Memory B cell (primary cell): Measurements from ENCODE around the gene LPP.

ENCODE experiments used
- ATAC-seq: fragments of 150-1000 bp; cut with Tn5 transposase; 2 replicates; pipeline ENCODE4 v1.10.0; 2021; ENCODE audit warnings: low read depth, mild to moderate bottlenecking, moderate library complexity
- DNase-seq, 2 donors: peaks; one replicate each; pipeline ENCODE4 v3.0.0; 2022; ENCODE audit warnings: low spot score in 2 of 2
- H3K27ac Mint-ChIP-seq: one replicate; pipeline ENCODE4 v1.8.0; 2022; ENCODE audit warnings: mild to moderate bottlenecking, moderate library complexity, mixed read lengths
- H3K27me3 Mint-ChIP-seq: one replicate; pipeline ENCODE4 v1.8.0; 2022; ENCODE audit warnings: mixed read lengths
- H3K36me3 Mint-ChIP-seq: one replicate; pipeline ENCODE4 v1.8.0; 2022; ENCODE audit warnings: mild to moderate bottlenecking, mixed read lengths
- H3K4me1 Mint-ChIP-seq: one replicate; pipeline ENCODE4 v1.8.0; 2022; ENCODE audit warnings: mixed read lengths
- H3K4me3 Mint-ChIP-seq: one replicate; pipeline ENCODE4 v1.8.0; 2022; ENCODE audit warnings: mild to moderate bottlenecking, moderate library complexity, mixed read lengths
- H3K9me3 Mint-ChIP-seq: one replicate; pipeline ENCODE4 v1.8.0; 2022; ENCODE audit warnings: mixed read lengths

Gene LPP

DNA sequence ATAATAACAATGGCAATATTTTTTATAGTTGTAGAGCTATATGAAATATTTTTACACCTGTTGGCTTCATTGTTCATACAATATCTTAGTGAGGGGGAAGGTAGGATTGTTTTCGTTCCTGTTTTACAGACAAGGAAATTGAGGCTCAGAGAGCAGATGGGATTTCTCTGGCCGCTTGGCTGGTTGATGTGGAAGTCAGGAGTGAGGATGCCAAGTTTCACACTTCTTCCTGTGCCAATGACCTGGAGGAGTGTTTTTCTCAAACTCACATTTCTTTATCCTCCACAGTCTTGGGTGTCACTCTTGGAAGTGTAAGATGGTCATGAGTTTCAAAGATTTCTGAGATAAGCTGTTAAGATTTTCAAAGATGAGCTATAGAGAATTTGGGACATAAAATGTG, 50.6 kb downstream of the LPP start:
- ATAC-seq (no peak), DNase-seq (no peak)
- Mint-ChIP-seq H3K4me3 (no peak overlapping the region), H3K36me3 (peaks cover 12% of the 10 kb centered on the region), H3K27ac (no peak overlapping the region), H3K9me3 (no peaks in the 10 kb centered on the region), H3K4me1 (peaks cover 14% of the 10 kb centered on the region), H3K27me3 (no peaks in the 10 kb centered on the region)

DNA sequence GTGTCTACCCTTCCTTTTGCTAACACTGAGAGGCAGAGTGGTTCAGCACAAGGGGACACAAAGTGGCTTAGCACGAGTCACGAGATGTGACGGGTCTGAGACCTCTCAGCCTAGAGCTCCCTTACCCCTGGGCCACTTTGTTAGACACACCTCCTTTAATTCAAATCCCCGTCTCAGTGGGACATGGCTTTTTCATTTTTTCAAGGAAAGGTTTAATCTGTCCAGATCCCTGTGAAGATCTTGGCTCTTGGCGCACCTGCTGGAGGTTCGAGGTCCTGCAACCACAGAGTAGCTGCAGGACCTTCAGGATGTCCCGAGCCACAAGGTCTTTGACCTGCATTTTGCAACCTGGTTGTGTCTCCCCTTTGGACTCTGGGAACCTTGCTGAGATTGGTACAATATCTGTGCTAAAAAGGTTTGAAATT, 52.0 kb downstream of the LPP start:
- no peaks in the 10 kb centered on the region for H3K9me3 Mint-ChIP-seq

DNA sequence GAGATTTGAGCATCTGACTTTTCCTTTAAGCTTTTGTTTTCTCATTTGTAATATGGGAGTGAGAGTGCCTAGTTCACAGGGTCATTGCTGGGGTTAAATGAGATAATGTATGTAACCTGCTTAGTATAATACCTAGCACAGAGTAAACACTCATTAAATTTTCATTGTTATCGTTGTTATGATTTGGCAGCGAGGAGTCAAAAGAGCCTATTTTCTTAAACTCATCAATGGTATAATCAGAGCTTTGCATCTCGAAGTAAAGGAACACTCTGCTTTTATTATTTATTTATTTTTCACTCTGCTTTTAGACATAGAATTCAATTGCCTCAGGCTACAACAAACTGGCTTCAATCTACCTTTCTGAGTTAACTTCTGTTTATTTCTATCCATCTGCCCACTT, 52.8 kb downstream of the LPP start:
- Mint-ChIP-seq H3K4me1 (peaks cover 16% of the 10 kb centered on the region), H3K9me3 (no peaks in the 10 kb centered on the region), H3K27me3 (no peaks in the 10 kb centered on the region), H3K36me3 (peaks cover 12% of the 10 kb centered on the region), H3K4me3 (no peak overlapping the region), H3K27ac (no peak overlapping the region)
- ATAC-seq, result no peak
- no peak for DNase-seq

More for the DNA sequence above, 52.0 kb downstream of the LPP start:
- Mint-ChIP-seq H3K4me3 (no peak overlapping the region), H3K36me3 (peaks cover 12% of the 10 kb centered on the region), H3K27me3 (no peaks in the 10 kb centered on the region), H3K4me1 (peaks cover 14% of the 10 kb centered on the region), H3K27ac (no peak overlapping the region)
- no peak for ATAC-seq
- no peak for DNase-seq

DNA sequence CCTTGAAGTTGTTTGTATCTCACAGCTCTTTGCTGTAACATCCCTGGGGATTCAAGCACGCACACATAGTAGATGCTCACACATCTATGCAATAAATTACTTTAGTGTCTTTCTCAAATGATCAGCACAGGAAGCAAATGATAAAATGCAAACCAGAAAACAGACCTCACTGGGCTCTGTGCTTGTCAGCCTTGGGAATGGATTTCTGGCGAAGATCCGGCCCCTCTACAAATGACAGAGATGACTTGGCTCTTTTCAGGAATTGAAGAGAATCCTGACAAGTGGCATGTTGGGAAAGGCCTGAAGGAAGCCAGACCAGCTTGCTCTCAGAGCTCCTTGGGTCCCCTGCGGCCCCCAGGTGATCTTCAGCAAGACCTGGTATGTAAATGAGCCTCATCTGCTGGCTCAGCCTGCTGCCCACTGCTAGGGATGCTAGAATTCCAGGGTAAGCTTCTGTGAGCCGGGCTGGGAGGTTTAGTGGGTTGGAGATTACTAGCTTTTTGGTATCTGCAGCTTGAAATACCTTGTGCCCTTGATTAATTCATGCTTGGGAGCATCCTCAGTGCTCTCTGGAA, 54.1 kb downstream of the LPP start:
- Mint-ChIP-seq H3K9me3 (no peaks in the 10 kb centered on the region), H3K27ac (no peak overlapping the region), H3K4me1 (peaks cover 14% of the 10 kb centered on the region), H3K27me3 (no peaks in the 10 kb centered on the region), H3K36me3 (peaks cover 12% of the 10 kb centered on the region), H3K4me3 (no peak overlapping the region)
- no peak for DNase-seq
- no peak for ATAC-seq

DNA sequence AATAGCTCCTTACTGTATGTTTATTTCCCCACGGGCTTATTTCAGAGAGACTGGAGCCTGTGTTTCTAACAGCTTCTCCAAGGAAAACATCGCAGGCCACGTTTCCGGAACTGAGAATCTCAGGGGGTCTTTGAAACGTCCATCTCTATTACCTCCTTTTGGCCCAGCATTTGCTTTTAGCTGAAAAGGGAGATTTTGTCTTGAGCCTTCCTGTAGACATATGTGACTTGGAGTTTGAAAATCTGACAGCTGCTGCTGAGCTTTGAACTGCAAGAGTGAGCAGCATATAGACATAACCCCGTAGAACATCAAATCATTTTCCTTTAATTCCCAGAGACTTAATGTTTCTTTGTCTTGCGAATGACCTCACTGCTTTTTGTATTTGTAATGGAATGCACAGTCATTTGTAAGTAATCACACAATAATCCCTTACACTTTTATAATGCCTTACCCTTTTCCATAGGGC, 54.6 kb downstream of the LPP start:
- Mint-ChIP-seq H3K4me1 (peaks cover 16% of the 10 kb centered on the region), H3K27ac (no peak overlapping the region), H3K27me3 (no peaks in the 10 kb centered on the region), H3K36me3 (peaks cover 12% of the 10 kb centered on the region), H3K4me3 (no peak overlapping the region), H3K9me3 (no peaks in the 10 kb centered on the region)
- DNase-seq (no peak), ATAC-seq (no peak)

DNA sequence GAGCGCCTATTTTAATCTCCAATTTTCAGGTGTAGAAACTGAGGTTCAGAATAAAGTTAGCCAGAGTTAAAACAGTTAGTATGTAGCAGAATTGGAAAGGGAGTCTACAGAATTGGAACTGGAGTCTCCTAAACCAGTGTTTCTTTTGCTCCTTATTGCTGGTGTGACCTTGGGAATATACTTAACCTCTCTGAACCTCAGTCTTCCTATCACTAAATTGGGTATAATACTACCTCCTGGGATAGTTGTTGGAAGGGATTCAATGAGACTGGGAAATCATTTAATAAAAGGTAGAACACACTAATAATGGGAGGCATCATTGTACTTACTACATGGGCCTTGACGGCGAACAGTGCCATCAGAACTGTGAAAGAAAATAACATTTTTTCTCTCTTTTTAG, 55.1 kb downstream of the LPP start:
- Mint-ChIP-seq H3K27ac (no peak overlapping the region), H3K4me1 (peaks cover 21% of the 10 kb centered on the region), H3K4me3 (no peak overlapping the region), H3K36me3 (peaks cover 12% of the 10 kb centered on the region), H3K9me3 (no peaks in the 10 kb centered on the region), H3K27me3 (no peaks in the 10 kb centered on the region)
- ATAC-seq (no peak), DNase-seq (no peak)

DNA sequence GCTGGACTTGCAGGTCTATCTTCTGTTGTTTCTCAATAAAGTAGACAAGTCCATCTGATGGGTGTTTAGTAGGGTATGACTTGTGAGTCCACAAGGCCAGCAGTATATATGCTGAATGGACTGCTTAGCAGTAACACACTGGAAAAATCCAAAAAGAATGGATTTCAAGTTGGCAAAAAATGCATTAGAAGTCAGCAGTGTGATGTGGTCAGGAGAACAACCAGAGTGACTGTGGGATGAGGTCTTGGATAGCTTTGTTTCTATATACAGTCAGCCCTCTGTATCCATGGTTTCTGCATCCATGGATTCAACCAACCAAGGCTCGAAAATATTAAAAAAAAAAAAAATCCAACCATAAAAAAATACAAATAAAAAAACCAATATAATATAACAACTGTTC, 55.8 kb downstream of the LPP start:
- Mint-ChIP-seq H3K36me3 (peaks cover 10% of the 10 kb centered on the region), H3K27ac (no peak overlapping the region), H3K4me3 (no peak overlapping the region), H3K27me3 (no peaks in the 10 kb centered on the region), H3K4me1 (peaks cover 26% of the 10 kb centered on the region), H3K9me3 (no peaks in the 10 kb centered on the region)
- DNase-seq (no peak), ATAC-seq (no peak)

DNA sequence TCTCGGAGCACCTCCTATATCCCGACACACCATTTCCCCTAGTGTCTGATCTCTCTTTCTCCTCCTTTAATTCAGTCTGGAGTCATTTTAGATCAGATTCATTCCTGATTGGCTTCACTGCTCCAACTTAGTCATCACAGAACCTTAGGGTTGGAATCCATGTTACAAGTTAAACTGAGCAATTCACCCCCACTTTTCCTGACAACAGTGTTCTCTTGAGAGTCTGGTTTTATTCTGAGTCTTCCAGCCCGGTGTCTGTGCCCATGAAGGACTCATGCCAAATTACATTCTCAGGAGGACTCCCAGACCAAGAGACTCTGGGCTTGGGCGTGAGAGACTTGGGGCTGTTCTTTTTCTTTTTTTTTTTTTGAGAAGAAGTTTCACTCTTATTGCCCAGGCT, 57.5 kb downstream of the LPP start:
- H3K27ac Mint-ChIP-seq, result peak overlapping the region; percentile 45
- ATAC-seq, result no peak
- DNase-seq, result no peak
- H3K4me3 Mint-ChIP-seq, result no peak overlapping the region
- no peaks in the 10 kb centered on the region for H3K27me3 Mint-ChIP-seq
- H3K9me3 Mint-ChIP-seq, result no peaks in the 10 kb centered on the region
- H3K36me3 Mint-ChIP-seq, result peaks cover 8% of the 10 kb centered on the region
- H3K4me1 Mint-ChIP-seq, result peaks cover 24% of the 10 kb centered on the region

DNA sequence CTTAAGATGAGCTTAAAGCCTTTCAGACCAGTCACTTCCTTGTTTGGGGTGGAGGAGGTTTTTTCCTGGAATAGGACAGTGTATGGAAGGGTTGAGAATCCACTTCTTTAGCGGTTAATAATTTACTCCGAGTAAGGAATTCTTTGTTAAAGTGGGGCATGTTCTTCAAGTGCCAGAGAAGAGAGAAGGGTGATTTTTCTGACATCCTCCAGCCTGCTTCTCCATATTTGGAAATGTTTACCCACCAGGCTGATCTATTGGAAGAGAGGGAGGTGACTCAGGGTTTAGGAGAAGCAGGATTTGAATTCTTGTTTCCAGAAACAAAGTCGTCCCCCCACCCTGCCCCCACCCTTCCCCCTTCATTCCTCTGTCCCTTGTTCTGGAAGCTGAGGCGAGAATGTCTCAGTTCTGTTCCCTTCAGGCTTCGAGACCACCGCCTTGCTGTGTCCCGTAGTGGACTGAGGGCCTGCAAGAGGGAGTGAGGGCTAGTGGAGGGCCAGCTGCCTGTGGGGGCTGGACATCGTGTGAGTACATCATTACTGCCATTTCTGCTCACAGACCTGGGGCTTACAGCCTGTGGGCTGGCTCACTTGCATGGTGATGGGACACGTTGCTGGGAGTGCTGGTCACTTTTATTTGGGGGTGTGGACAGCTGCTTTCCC, 58.5 kb downstream of the LPP start:
- Mint-ChIP-seq H3K36me3 (peaks cover 8% of the 10 kb centered on the region), H3K4me3 (no peak overlapping the region), H3K9me3 (no peaks in the 10 kb centered on the region), H3K4me1 (peaks cover 29% of the 10 kb centered on the region), H3K27ac (peak overlapping the region; percentile 37), H3K27me3 (no peaks in the 10 kb centered on the region)
- ATAC-seq (no peak), DNase-seq (no peak)

DNA sequence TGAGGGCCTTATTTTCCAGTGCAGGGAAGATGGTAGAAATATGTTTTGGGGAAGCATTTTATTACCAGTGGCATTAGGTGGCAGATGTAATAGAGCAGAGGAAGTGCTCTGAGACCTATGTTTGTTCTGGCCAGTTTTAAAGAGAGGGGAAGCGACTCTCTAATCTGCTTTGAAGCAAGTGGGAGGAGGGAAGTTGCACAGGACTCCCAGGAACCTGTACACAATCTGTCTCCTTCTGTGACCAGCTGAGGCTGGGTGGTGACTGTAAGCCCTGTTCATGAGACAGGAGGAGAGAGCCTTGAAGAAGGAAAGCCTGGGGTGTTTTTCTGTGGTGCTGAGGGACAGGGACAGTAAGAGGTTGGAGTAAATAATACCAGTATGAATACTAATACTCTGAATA, 60.5 kb downstream of the LPP start:
- H3K27ac Mint-ChIP-seq, result peak overlapping the region; percentile 93

DNA sequence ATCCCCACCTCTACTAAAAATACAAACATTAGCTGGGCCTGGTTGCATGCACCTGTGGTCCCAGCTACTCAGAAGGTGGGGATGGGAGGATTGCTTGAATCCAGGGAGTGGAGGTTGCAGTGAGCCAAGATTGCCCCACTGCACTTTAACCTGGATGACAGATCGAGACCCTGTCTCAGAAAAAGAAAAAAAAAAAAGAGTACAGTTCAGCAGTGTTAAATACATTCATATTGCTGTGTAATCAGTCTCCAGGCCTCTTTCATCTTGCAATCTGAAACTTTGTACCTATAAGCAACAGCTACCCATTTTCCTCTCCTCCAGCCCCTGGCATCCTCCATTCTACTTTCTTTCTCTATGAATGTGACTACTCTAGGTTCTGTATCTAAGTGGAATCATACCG, 61.2 kb downstream of the LPP start:
- Mint-ChIP-seq H3K36me3 (peaks cover 6% of the 10 kb centered on the region), H3K9me3 (no peaks in the 10 kb centered on the region), H3K27me3 (no peaks in the 10 kb centered on the region), H3K27ac (no peak overlapping the region), H3K4me1 (peaks cover 30% of the 10 kb centered on the region), H3K4me3 (no peak overlapping the region)
- no peak for ATAC-seq
- no peak for DNase-seq

More for the DNA sequence above, 60.5 kb downstream of the LPP start:
- H3K9me3 Mint-ChIP-seq, result no peaks in the 10 kb centered on the region
- H3K36me3 Mint-ChIP-seq, result no peaks in the 10 kb centered on the region
- peak overlapping the region; percentile 67 for H3K4me3 Mint-ChIP-seq
- ATAC-seq (peak; percentile 58), DNase-seq (no peak)
- H3K4me1 Mint-ChIP-seq, result peaks cover 27% of the 10 kb centered on the region
- no peaks in the 10 kb centered on the region for H3K27me3 Mint-ChIP-seq

DNA sequence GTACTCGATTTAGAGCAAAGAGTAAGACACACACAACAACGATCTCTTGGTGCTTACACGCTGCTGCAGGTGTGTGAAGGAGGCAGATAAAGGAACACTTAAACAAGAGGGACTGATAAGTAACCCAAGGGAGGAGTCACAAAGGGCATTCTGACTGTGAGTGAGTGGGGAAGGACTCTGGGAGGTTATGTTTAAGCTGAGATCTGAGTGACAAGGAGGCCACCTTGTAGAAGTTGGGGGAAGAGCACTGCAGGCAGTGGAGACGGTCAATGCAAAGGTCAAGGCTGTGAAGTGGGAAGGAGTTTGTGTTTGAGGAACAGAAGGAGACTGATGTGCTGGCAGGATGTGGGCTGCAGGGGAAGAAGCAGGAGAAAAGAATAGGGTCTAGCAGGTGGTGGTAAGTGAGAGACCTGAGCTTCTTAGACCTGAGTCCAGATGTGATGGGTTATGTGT, 63.1 kb downstream of the LPP start:
- Mint-ChIP-seq H3K36me3 (peaks cover 13% of the 10 kb centered on the region), H3K4me1 (peaks cover 30% of the 10 kb centered on the region), H3K9me3 (no peaks in the 10 kb centered on the region), H3K4me3 (no peak overlapping the region), H3K27me3 (no peaks in the 10 kb centered on the region), H3K27ac (no peak overlapping the region)
- no peak for DNase-seq
- no peak for ATAC-seq

DNA sequence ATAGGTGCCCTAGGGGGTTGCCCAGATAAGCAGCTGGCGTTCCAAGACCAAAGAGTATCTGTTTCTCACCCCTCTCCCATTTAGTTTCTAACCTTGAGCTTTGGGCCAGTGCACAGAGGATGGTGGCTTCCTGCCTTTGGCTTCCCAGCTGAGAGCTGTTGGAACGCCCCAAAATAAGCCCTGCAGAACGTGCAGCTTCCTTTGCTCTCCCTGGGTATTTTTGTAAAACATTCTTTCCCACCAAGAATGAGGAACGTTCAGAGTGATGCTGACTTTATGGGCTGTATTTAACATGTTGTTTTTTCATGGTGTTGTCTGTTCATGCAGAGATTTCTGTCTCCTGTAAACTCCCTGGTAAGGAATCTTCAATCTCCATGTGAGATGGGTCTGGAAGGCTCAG, 63.8 kb downstream of the LPP start:
- peaks cover 13% of the 10 kb centered on the region for H3K36me3 Mint-ChIP-seq
- peaks cover 30% of the 10 kb centered on the region for H3K4me1 Mint-ChIP-seq
- no peaks in the 10 kb centered on the region for H3K9me3 Mint-ChIP-seq
- no peak for DNase-seq
- H3K27ac Mint-ChIP-seq, result no peak overlapping the region
- no peak for ATAC-seq
- no peak overlapping the region for H3K4me3 Mint-ChIP-seq
- H3K27me3 Mint-ChIP-seq, result no peaks in the 10 kb centered on the region

DNA sequence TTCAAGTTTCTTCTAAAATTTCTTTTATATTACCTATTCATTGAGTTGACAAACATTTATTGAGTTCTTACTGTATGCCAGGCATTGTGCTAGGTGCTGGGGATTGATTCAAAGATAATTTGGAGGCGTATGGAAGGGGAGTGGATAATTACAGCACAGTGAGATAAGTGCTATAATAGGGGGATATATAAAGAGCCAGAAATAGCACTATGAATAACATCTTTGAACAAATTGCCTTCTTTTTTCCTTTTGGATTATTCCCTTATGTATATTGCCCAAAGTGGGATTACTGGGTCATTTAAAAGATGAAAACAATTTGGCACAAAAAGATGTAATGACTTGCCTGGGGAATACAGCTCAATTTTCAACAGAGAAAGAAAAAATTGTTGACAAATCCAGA, 64.6 kb downstream of the LPP start:
- DNase-seq (no peak), ATAC-seq (no peak)
- Mint-ChIP-seq H3K4me1 (peaks cover 25% of the 10 kb centered on the region), H3K9me3 (no peaks in the 10 kb centered on the region), H3K4me3 (no peak overlapping the region), H3K27ac (no peak overlapping the region), H3K27me3 (no peaks in the 10 kb centered on the region), H3K36me3 (peaks cover 13% of the 10 kb centered on the region)

DNA sequence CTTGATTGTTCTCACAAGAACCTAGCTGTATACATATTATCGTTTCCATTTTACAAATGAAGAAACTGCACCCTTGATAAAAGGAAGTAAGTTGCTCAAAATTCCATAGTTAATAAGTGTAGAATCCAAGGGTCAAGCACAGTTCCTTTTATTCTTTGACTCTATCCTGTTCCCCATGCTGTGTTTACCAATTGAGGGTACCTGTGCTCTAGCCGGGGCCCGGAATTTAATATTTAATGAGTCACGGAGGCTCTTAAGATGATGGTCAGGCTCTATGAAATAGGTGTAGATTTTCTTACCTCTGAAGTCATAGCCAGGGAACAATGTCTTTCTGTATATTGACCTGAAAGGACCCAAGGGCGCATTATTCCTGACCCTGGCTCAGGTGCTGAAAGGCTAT, 65.2 kb downstream of the LPP start:
- Mint-ChIP-seq H3K4me3 (no peak overlapping the region), H3K36me3 (peaks cover 16% of the 10 kb centered on the region), H3K4me1 (peaks cover 21% of the 10 kb centered on the region), H3K27ac (no peak overlapping the region), H3K9me3 (no peaks in the 10 kb centered on the region), H3K27me3 (no peaks in the 10 kb centered on the region)
- no peak for ATAC-seq
- DNase-seq, result no peak
